ENCODE measurements around the gene DGKI. TPM values are rescaled to one million over a fixed set of nuclear protein-coding genes. Genes with fewer than 3 reads are reported as not detected.

The DGKI gene
- 0.65 and 4.2 TPM in 2 replicates for total RNA-seq

GRCh38 chr7:137846827-137847567 is at the start of gene DGKI:
Gene DGKI, minus strand, starts transcription at chr7:137846974.

GRCh38 chr7:137343281-137343841 is 503.4 kb downstream of the DGKI start, which contains the start of gene PTN:
Gene PTN, minus strand, starts transcription at chr7:137343733. Its CDS starts 88,760 bp downstream, at chr7:137254973.

Other genes with a start within 250 kb of the DGKI start
- 16.4 and 38.2 TPM in 2 replicates for gene CREB3L2, start 155.1 kb upstream of the DGKI start, total RNA-seq
- not detected in 2 replicates for gene AKR1D1, start 229.5 kb upstream of the DGKI start, total RNA-seq